ENCODE measurements around the gene CRTC1.
"Not testable (repeated sequence)": the region's sequence is repeated elsewhere in the genome, so short reads cannot be mapped to it uniquely, and the experiment has no call there.

Gene CRTC1

GRCh38 chr19:18701250-18701608 is 17.7 kb downstream of the CRTC1 start:
- no peak for DNase-seq (ENCODE audit: low read depth in 2 of 2)

- DNase-seq (ENCODE audit: low read depth in 2 of 2) = no peak
Measured at GRCh38 chr19:18704054-18704453, 20.6 kb downstream of the CRTC1 start.

GRCh38 chr19:18704971-18705370 is 21.5 kb downstream of the CRTC1 start:
- DNase-seq (ENCODE audit: low read depth in 2 of 2) = no peak

- no peak for DNase-seq (ENCODE audit: low read depth in 2 of 2)
Measured at GRCh38 chr19:18708452-18709231, 25.2 kb downstream of the CRTC1 start.

- DNase-seq (ENCODE audit: low read depth in 2 of 2) = no peak
Measured at GRCh38 chr19:18709546-18709945, 26.1 kb downstream of the CRTC1 start.

GRCh38 chr19:18710186-18710585 is 26.7 kb downstream of the CRTC1 start:
- DNase-seq (ENCODE audit: low read depth in 2 of 2) = no peak

GRCh38 chr19:18710996-18711751 is 27.7 kb downstream of the CRTC1 start:
- no peak for DNase-seq (ENCODE audit: low read depth in 2 of 2)

GRCh38 chr19:18711893-18712292 is 28.4 kb downstream of the CRTC1 start:
- DNase-seq (ENCODE audit: low read depth in 2 of 2) = no peak

- no peak for DNase-seq (ENCODE audit: low read depth in 2 of 2)
Measured at GRCh38 chr19:18712981-18713380, 29.5 kb downstream of the CRTC1 start.

- DNase-seq (ENCODE audit: low read depth in 2 of 2) = no peak
Measured at GRCh38 chr19:18713550-18714117, 30.2 kb downstream of the CRTC1 start.

GRCh38 chr19:18715416-18715815 is 31.9 kb downstream of the CRTC1 start:
- no peak for DNase-seq (ENCODE audit: low read depth in 2 of 2)

GRCh38 chr19:18716857-18717256 is 33.4 kb downstream of the CRTC1 start:
- no peak for DNase-seq (ENCODE audit: low read depth in 2 of 2)

GRCh38 chr19:18717601-18718000 is 34.1 kb downstream of the CRTC1 start:
- DNase-seq (ENCODE audit: low read depth in 2 of 2) = no peak

- no peak for DNase-seq (ENCODE audit: low read depth in 2 of 2)
Measured at GRCh38 chr19:18718015-18718526, 34.6 kb downstream of the CRTC1 start.

- DNase-seq (ENCODE audit: low read depth in 2 of 2) = no peak
Measured at GRCh38 chr19:18718846-18719458, 35.5 kb downstream of the CRTC1 start.

GRCh38 chr19:18719541-18719940 is 36.1 kb downstream of the CRTC1 start:
- no peak for DNase-seq (ENCODE audit: low read depth in 2 of 2)

GRCh38 chr19:18723871-18724377 is 40.4 kb downstream of the CRTC1 start:
- no peak for DNase-seq (ENCODE audit: low read depth in 2 of 2)

GRCh38 chr19:18725841-18726770 is 42.6 kb downstream of the CRTC1 start:
- DNase-seq (ENCODE audit: low read depth in 2 of 2) = no peak

GRCh38 chr19:18726846-18727245 is 43.4 kb downstream of the CRTC1 start:
- no peak for DNase-seq (ENCODE audit: low read depth in 2 of 2)

GRCh38 chr19:18727602-18728001 is 44.1 kb downstream of the CRTC1 start:
- not testable (repeated sequence) for DNase-seq (ENCODE audit: low read depth in 2 of 2)
